ENCODE measurements around the gene SKA1. TPM values are rescaled to one million over a fixed set of nuclear protein-coding genes. Genes with fewer than 3 reads are reported as not detected.

Gene SKA1
- total and polyA plus RNA-seq, 2 of the 13 experiments (the other 11 are each of a cell fraction or from before 2014, with no cell fraction given), result 5.3 to 21.3 TPM

DNA sequence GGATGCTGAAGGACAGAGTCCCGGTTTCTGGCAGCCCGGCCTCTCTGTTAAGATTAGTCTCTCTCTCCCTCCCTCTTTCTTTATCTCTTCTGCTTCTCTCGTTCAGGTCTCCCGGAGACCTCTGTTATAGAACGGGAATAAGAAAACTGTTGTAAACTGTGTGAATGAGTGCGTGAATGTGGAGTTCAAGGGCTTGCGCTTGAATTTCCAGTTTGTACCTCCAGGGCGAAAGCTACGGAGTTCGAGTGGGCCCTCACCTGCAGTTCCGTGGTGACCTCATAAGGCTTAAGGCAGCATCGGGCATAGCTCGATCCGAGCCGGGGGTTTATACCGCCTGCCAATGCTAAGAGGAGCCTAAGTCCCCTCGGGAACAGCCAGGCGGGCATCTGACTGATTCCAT, 26.4 kb downstream of the SKA1 start:
- FAIRE-seq (no peak), ATAC-seq (no peak), DNase-seq (ENCODE audit: low spot score) (no peak)
- CTCF ChIA-PET (ENCODE audit: low intra/inter-chr PET ratio, low total read pairs), result no interaction called here
- no peak overlapping the region for H3K9ac ChIP-seq (ENCODE audit: insufficient read depth, low read depth, low read length)
- no peaks in the 10 kb centered on the region for H3K79me2 ChIP-seq (ENCODE audit: insufficient read depth, low read length)
- no peak overlapping the region for H2AFZ ChIP-seq (ENCODE audit: low read length)
- H3K36me3 ChIP-seq (replicated peaks in 1 of 2; ENCODE audit: control insufficient read depth in 1 of 2, insufficient read depth in 2 of 2, low read length in 2 of 2), result no peaks in the 10 kb centered on the region
- intact Hi-C loops (cut with micrococcal nuclease; ENCODE audit: unreplicated experiment), result no loop called here
- POLR2A ChIA-PET, result interaction anchor here (1.2 kb wide), 1 partner anchor 26 kb away, joined by 3 read pairs; the partner anchor contains the start of gene SKA1
- H4K20me1 ChIP-seq (ENCODE audit: insufficient read depth, low read length), result no peaks in the 10 kb centered on the region
- 0 out of 6 replicates have a peak overlapping the region, but pooled peaks of 1 of the 3 experiments have one; percentile 42 for H3K4me3 ChIP-seq (replicated peaks in 1 of 3; ENCODE audit: insufficient read depth in 1 of 3, low read depth in 2 of 3, low read length in 3 of 3)
- H3K9me3 ChIP-seq (ENCODE audit: low read length), result no peaks in the 10 kb centered on the region
- 98% methylated on average over 18 of the region's 18 CpGs for WGBS (ENCODE audit: low lambda C conversion rate)
- in situ Hi-C loops (cut with HindIII; ENCODE audit: extremely low pct_ligation_motif_present, low pct_unique_long_range_greater_than_20kb), result no loop called here
- BruUV-seq (replicated peaks), result no TSS peak
- H3K27ac ChIP-seq (ENCODE audit: extremely low read length, insufficient read depth, low read length), result no peak overlapping the region
- no peak overlapping the region; the same call in 1 of the 2 replicates for H3K4me2 ChIP-seq (ENCODE audit: low read depth, low read length)
- no peak for TF ChIP-seq DNMT3B (CRISPR knock-in tag; conservative IDR thresholded peaks at IDR 0.05)
- TF ChIP-seq, protein P1, sequence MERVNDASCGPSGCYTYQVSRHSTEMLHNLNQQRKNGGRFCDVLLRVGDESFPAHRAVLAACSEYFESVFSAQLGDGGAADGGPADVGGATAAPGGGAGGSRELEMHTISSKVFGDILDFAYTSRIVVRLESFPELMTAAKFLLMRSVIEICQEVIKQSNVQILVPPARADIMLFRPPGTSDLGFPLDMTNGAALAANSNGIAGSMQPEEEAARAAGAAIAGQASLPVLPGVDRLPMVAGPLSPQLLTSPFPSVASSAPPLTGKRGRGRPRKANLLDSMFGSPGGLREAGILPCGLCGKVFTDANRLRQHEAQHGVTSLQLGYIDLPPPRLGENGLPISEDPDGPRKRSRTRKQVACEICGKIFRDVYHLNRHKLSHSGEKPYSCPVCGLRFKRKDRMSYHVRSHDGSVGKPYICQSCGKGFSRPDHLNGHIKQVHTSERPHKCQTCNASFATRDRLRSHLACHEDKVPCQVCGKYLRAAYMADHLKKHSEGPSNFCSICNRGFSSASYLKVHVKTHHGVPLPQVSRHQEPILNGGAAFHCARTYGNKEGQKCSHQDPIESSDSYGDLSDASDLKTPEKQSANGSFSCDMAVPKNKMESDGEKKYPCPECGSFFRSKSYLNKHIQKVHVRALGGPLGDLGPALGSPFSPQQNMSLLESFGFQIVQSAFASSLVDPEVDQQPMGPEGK (CRISPR knock-in tag; IDR thresholded peaks at IDR 0.05), result 0 out of 2 replicates have a peak, but pooled peaks have one; percentile 2
- no peak for TF ChIP-seq SIX4 (CRISPR knock-in tag; IDR thresholded peaks at IDR 0.05)
- no peak for TF ChIP-seq ZNF7 (CRISPR knock-in tag; IDR thresholded peaks at IDR 0.05)
- TF ChIP-seq KLF16 (CRISPR knock-in tag; IDR thresholded peaks at IDR 0.05), result no peak
- no peaks in the 10 kb centered on the region for H3K27me3 ChIP-seq (ENCODE audit: control insufficient read depth in 1 of 2, insufficient read depth in 2 of 2, low read length in 2 of 2)
- H3K4me1 ChIP-seq (ENCODE audit: insufficient read depth, low read length), result peaks cover 61% of the 10 kb centered on the region

DNA sequence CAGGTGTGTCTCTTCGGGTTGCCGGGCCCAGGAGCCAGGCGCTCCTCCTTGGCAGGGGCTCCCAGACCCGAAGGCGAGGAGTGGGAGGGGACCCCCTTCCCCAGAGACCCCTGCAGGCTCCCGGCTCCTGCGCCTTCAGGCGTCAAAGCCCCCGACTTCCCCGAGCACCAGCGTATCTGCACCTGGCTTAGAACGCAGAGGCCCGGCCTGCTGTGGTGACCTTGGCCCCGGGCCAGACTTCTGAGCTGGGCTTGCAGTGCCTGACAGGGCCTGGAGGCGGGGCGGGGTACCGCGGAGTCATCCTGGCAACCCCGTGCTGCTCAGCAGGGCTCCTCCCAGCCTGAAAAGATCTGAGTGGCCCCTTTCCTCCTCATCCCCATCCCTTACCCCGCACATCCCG, 27.0 kb downstream of the SKA1 start:
- ChIA-PET POLR2A (interaction anchor here (1.2 kb wide), 1 partner anchor 27 kb away, joined by 3 read pairs; the partner anchor contains the start of gene SKA1), CTCF (ENCODE audit: low intra/inter-chr PET ratio, low total read pairs) (no interaction called here)
- Histone ChIP-seq H3K27ac (ENCODE audit: extremely low read length, insufficient read depth, low read length) (no peak overlapping the region), H3K4me2 (ENCODE audit: low read depth, low read length) (peak overlapping the region; percentile 55), H3K9me3 (ENCODE audit: low read length) (no peaks in the 10 kb centered on the region), H3K4me3 (replicated peaks in 1 of 3; ENCODE audit: insufficient read depth in 1 of 3, low read depth in 2 of 3, low read length in 3 of 3) (peak overlapping the region in 1 of 3 experiments; percentile 42; a peak in 1 of 6 replicates), H3K36me3 (replicated peaks in 1 of 2; ENCODE audit: control insufficient read depth in 1 of 2, insufficient read depth in 2 of 2, low read length in 2 of 2) (no peaks in the 10 kb centered on the region), H2AFZ (ENCODE audit: low read length) (no peak overlapping the region), H3K9ac (ENCODE audit: insufficient read depth, low read depth, low read length) (peak overlapping the region; percentile 37; the same call in 1 of the 2 replicates), H4K20me1 (ENCODE audit: insufficient read depth, low read length) (no peaks in the 10 kb centered on the region), H3K79me2 (ENCODE audit: insufficient read depth, low read length) (no peaks in the 10 kb centered on the region), H3K4me1 (ENCODE audit: insufficient read depth, low read length) (peaks cover 66% of the 10 kb centered on the region), H3K27me3 (ENCODE audit: control insufficient read depth in 1 of 2, insufficient read depth in 2 of 2, low read length in 2 of 2) (no peaks in the 10 kb centered on the region; a peak in 1 of 5 replicates)
- ATAC-seq, result peak; percentile 96
- WGBS (ENCODE audit: low lambda C conversion rate), result 59% methylated on average over 2 of the region's 21 CpGs
- in situ Hi-C loops (cut with HindIII; ENCODE audit: extremely low pct_ligation_motif_present, low pct_unique_long_range_greater_than_20kb), result no loop called here
- peak; percentile 77 for DNase-seq (ENCODE audit: low spot score)
- peak; percentile 47 for FAIRE-seq
- no TSS peak for BruUV-seq (replicated peaks)
- intact Hi-C loops (cut with micrococcal nuclease; ENCODE audit: unreplicated experiment), result no loop called here
- TF ChIP-seq SATB2 (CRISPR knock-in tag; IDR thresholded peaks at IDR 0.05), result no peak
- no peak for TF ChIP-seq THRA (CRISPR knock-in tag; IDR thresholded peaks at IDR 0.05; ENCODE audit: borderline replicate concordance)
- TF ChIP-seq MEIS2 (CRISPR knock-in tag; IDR thresholded peaks at IDR 0.05), result no peak
- TF ChIP-seq TRIM24 (CRISPR knock-in tag; IDR thresholded peaks at IDR 0.05), result no peak
- no peak for TF ChIP-seq PRDM4 (CRISPR knock-in tag; IDR thresholded peaks at IDR 0.05; ENCODE audit: borderline replicate concordance)
- no peak for TF ChIP-seq ATF5 (CRISPR knock-in tag; IDR thresholded peaks at IDR 0.05; ENCODE audit: low read depth)
- TF ChIP-seq ZNF354B (CRISPR knock-in tag; IDR thresholded peaks at IDR 0.05), result no peak
